Heart left ventricle (tissue), 16 donors: ENCODE measurements around the gene BRIP1. TPM values are rescaled to one million over a fixed set of nuclear protein-coding genes. Genes with fewer than 3 reads are reported as not detected.

ENCODE experiments used
- ATAC-seq, 4 donors: fragments of 200-7000 bp; cut with Tn5 transposase; one replicate each; pipeline ENCODE4 v1.9.1; 2020 to 2022; ENCODE audit warnings: moderate library complexity in 4 of 4, mild to moderate bottlenecking in 3 of 4, moderate number of reproducible peaks in 1 of 4
- DNase-seq, 5 donors: peaks; one replicate each; pipeline ENCODE4 v3.0.0-alpha.2; 2020
- H3K27ac ChIP-seq, 12 donors: fragments of 200-600 bp; sonication (generic) in 4 of 12; one replicate each; pipeline versions ENCODE4 v1.5.0 to v1.8.0; 2016 to 2022; ENCODE audit warnings: mild to moderate bottlenecking in 2 of 12
- H3K27me3 ChIP-seq, 9 donors: fragments of 200-600 bp; sonication (generic) in 2 of 9; one replicate each; pipeline versions ENCODE4 v1.5.1 to v1.8.0; 2016 to 2022; ENCODE audit warnings: mild to moderate bottlenecking in 3 of 9
- H3K36me3 ChIP-seq, 9 donors: fragments of 200-600 bp; sonication (generic) in 2 of 9; one replicate each; pipeline versions ENCODE4 v1.5.0 to v1.8.0; 2018 to 2022; ENCODE audit warnings: mild to moderate bottlenecking in 2 of 9
- H3K4me1 ChIP-seq, 12 donors: fragments of 200-600 bp; sonication (generic) in 4 of 12; one replicate each; pipeline versions ENCODE4 v1.5.0 to v1.8.0; 2016 to 2022; ENCODE audit warnings: mild to moderate bottlenecking in 3 of 12
- H3K4me3 ChIP-seq, 12 donors: fragments of 200-600 bp; sonication (generic) in 4 of 12; one replicate each; pipeline versions ENCODE4 v1.5.0 to v1.8.0; 2017 to 2022; ENCODE audit warnings: mild to moderate bottlenecking in 9 of 12, moderate library complexity in 4 of 12
- H3K9me3 ChIP-seq, 12 donors: fragments of 200-600 bp; sonication (generic) in 4 of 12; one replicate each; pipeline versions ENCODE4 v1.5.0 to v1.8.0; 2016 to 2022; ENCODE audit warnings: mild to moderate bottlenecking in 1 of 12
- CTCF ChIP-seq, 12 donors: fragments of 200-600 bp; sonication (generic) in 4 of 12; IDR thresholded peaks; one replicate each; pipeline versions ENCODE4 v1.5.0 to v1.8.0; 2018 to 2022; ENCODE audit warnings: antibody characterized with exemption in 12 of 12, mild to moderate bottlenecking in 5 of 12
- POLR2A ChIP-seq, 2 donors: fragments of 450-650 bp; IDR thresholded peaks; one replicate each; pipeline ENCODE4 v1.6.1; 2017; ENCODE audit warnings: antibody characterized with exemption in 2 of 2, mild to moderate bottlenecking in 2 of 2, moderate library complexity in 2 of 2
- WGBS, 4 donors: extraction: QIAGEN DNeasy Blood & Tissue Kit in 2 of 4; methylation state at CpG; one replicate each; pipeline versions ENCODE4 v1.1.5 to v1.1.7; 2013 to 2018; 5-methylcytosine and 5-hydroxymethylcytosine counted together
- intact Hi-C, 10 donors: fragments of 100-400 bp; cut with DNase I; formaldehyde crosslinking; loops; one replicate each; pipeline versions ENCODE4 v1.11.1 to v1.14.2; 2022
- polyA plus RNA-seq, 2 donors: library from polyadenylated mRNA; stranded (reverse); fragments of 200-250 nt; gene quantifications; one replicate each; pipeline ENCODE4 v1.2.3, GENCODE V29; 2013
- total RNA-seq, 9 donors: library from RNA; depleted of rRNA in 2 of 9; stranded (reverse); fragments of >200 nt in 2 of 9; fragmentation: NEBNext Ultra II Directional in 3 of 9; extraction: Animal tissue kit (Norgen Biotek cat#: 25700) in 3 of 9; gene quantifications; one replicate each; pipeline versions ENCODE4 v1.1.0 to v1.2.4, GENCODE V29; 2016 to 2023
- donor health status: ischemic (EF 13 %, LVEDD 7.1; RV severe dilation, severe dysfunction).
- donor health status: healthy with polysubstance abuse.
- donor health status: DM: no; HTN: yes; CAD: no.
- donor health status: DM: no; HTN: no; CAD: no.
- donor health status: ischemic (EF 25% LVEDD 6.9; RV normal size, moderate dysfunction).
- donor health status: ischemic (EF 25% LVEDD 5.7; RV mildly dilated, moderate dysfunction).
- donor health status: healthy.
- donor health status: DM: yes; HTN: yes; CAD: no.
- donor health status: ischemic (EF 35%, LVEDD 5.7; RV mildly dilated, moderate dysfunction).
- donor health status: nonischemic (EF 11% LVEDD 7.7; RV severe dilation, severe dysfunction).
- donor health status: DM: yes; HTN: yes; CAD: no.
- donor health status: PGD.
- donor health status: ischemic (EF 29% LVEDD 5.4; RV normal size, mild dysfunction).
- donor health status: nonischemic (EF 23%, LVEDD 6.1; RV moderate dilation, normal function).

The BRIP1 gene
- total and polyA plus RNA-seq, 11 donors, result 0.04 to 2.2 (median 0.12) TPM; not detected in 3

GRCh38 chr17:61877837-61878236 is 14.5 kb upstream of the BRIP1 start:
- no peak for TF ChIP-seq CTCF (IDR thresholded peaks at IDR 0.05)
- no peak for TF ChIP-seq POLR2A (IDR thresholded peaks at IDR 0.05)
- Histone ChIP-seq H3K27me3 (no peaks in the 10 kb centered on the region), H3K4me3 (no peak overlapping the region), H3K27ac (no peak overlapping the region), H3K36me3 (peaks cover 0 to 100% (median 89%) of the 10 kb centered on the region in 9 donors), H3K4me1 (no peaks in the 10 kb centered on the region), H3K9me3 (no peaks in the 10 kb centered on the region)
- DNase-seq, result no peak
- WGBS, 4 donors, result 91 to 97% (median 96%) methylated on average over 2 of the region's 2 CpGs
- intact Hi-C loops, result no loop called here
- no peak for ATAC-seq

GRCh38 chr17:61875804-61876203 is 12.5 kb upstream of the BRIP1 start:
- Histone ChIP-seq H3K9me3 (no peaks in the 10 kb centered on the region), H3K27me3 (no peaks in the 10 kb centered on the region), H3K36me3 (peaks cover 0 to 100% (median 91%) of the 10 kb centered on the region in 9 donors), H3K4me1 (no peaks in the 10 kb centered on the region), H3K4me3 (no peak overlapping the region), H3K27ac (no peak overlapping the region)
- no peak for ATAC-seq
- no peak for DNase-seq
- WGBS, 4 donors, result 89 to 93% (median 92%) methylated on average over 3 of the region's 3 CpGs
- TF ChIP-seq POLR2A (IDR thresholded peaks at IDR 0.05), result no peak
- no peak for TF ChIP-seq CTCF (IDR thresholded peaks at IDR 0.05)
- intact Hi-C loops, result no loop called here

- 40 to 83% (median 75%) methylated on average over 1 of the region's 1 CpG for WGBS, 4 donors
- TF ChIP-seq POLR2A (IDR thresholded peaks at IDR 0.05), result no peak
- no peak for TF ChIP-seq CTCF (IDR thresholded peaks at IDR 0.05)
- DNase-seq, result no peak
- Histone ChIP-seq H3K4me3 (no peak overlapping the region), H3K4me1 (no peaks in the 10 kb centered on the region), H3K9me3 (no peaks in the 10 kb centered on the region), H3K36me3 (peaks cover 0 to 100% (median 93%) of the 10 kb centered on the region in 9 donors), H3K27me3 (no peaks in the 10 kb centered on the region), H3K27ac (no peak overlapping the region)
- no peak for ATAC-seq
- intact Hi-C loops, result no loop called here
These were observed 12.0 kb upstream of the BRIP1 start for GRCh38 chr17:61875285-61875684.

GRCh38 chr17:61874075-61874474 is 10.7 kb upstream of the BRIP1 start:
- no peaks in the 10 kb centered on the region for H3K9me3 ChIP-seq
- 90 to 99% (median 95%) methylated on average over 2 of the region's 2 CpGs for WGBS, 4 donors
- ATAC-seq (no peak), DNase-seq (no peak)
- H3K27me3 ChIP-seq, result no peaks in the 10 kb centered on the region
- no peaks in the 10 kb centered on the region for H3K4me1 ChIP-seq
- intact Hi-C loops, result no loop called here
- no peak overlapping the region for H3K27ac ChIP-seq
- no peak overlapping the region for H3K4me3 ChIP-seq
- H3K36me3 ChIP-seq, result peaks cover 0 to 100% (median 93%) of the 10 kb centered on the region in 9 donors
- TF ChIP-seq CTCF (IDR thresholded peaks at IDR 0.05) (no peak), POLR2A (IDR thresholded peaks at IDR 0.05) (no peak)
